GM18502 (cell line): ENCODE results near the gene CLDN17.

Experiments
- ATAC-seq: cut with Tn5 transposase; IDR thresholded peaks from one replicate; pipeline ENCODE4 v1.9.1; 2021; ENCODE audit warnings: mild to moderate bottlenecking; ENCODE audit not compliant: unreplicated experiment, poor library complexity

CLDN17 gene

DNA sequence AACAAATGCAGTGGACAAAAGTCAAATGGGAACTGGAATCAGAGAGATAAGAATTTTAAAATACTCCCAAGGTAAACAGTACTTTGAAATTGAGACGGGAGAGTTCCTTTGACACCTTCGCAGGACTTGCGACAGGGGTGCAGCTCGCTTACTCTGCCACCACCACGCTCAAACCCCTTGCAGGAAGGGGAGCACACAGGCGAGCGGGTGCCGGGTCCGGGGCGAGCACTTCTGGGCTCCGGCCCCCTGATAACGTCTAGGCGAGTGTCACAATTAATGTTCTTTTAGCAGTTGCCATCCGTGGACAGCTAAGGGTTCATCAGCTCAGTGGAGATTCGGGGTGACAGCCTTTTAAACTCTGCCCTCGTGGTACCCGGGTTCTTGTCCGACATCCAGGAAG, 37.4 kb downstream of the CLDN17 start:
- ATAC-seq: no peak

DNA sequence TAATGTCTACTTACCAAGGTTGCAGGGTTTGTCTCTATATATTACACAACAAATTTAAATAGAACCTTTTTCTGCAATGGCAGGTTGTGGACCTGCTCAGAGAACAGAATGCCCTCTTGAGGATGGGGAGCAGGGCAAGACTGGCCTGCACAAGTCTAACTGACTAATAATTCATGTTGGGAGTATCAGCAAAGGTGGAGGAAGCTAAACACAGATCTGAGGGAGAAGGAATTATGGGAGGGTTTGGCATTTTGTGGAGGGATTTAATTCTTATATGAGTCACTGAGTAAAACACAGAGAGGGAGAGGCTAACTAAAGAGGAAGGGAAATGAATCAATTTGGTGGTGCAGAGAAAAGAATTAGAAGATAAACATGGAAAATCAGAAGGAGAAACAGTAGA, 40.0 kb downstream of the CLDN17 start:
- ATAC-seq: no peak

GRCh38 chr21:30117631-30118030, 49.0 kb downstream of the CLDN17 start:
- ATAC-seq: no peak

GRCh38 chr21:30116479-30116878, 50.1 kb downstream of the CLDN17 start:
- no peak for ATAC-seq
